Osteoblast (primary cell): ENCODE results near the gene MRPS17. TPM values are rescaled to one million over a fixed set of nuclear protein-coding genes. Genes with fewer than 3 reads are reported as not detected.

Source experiments
- DNase-seq: peaks from one replicate; pipeline ENCODE4 v3.0.0; 2011; ENCODE audit warnings: low spot score, mixed read lengths; ENCODE audit not compliant: insufficient read length; ENCODE audit errors: missing footprints
- H2AFZ ChIP-seq: 2 replicates; pipeline ENCODE4 v1.6.0; 2011; ENCODE audit warnings: mild to moderate bottlenecking, low read length
- H3K27ac ChIP-seq: 2 replicates; pipeline ENCODE4 v1.5.1; 2011; ENCODE audit warnings: mild to moderate bottlenecking, low read depth, low read length, moderate library complexity
- H3K27me3 ChIP-seq: 2 replicates; pipeline ENCODE4 v1.6.0; 2012; ENCODE audit warnings: mild to moderate bottlenecking, control low read depth, inconsistent platforms, low read length, moderate library complexity; ENCODE audit not compliant: insufficient read depth
- H3K36me3 ChIP-seq: 2 replicates; pipeline ENCODE4 v1.5.1; 2011; ENCODE audit warnings: mild to moderate bottlenecking, low read length, control low read depth, moderate library complexity; ENCODE audit not compliant: insufficient read depth
- H3K4me1 ChIP-seq: 2 replicates; pipeline ENCODE4 v1.5.1; 2011; ENCODE audit warnings: mild to moderate bottlenecking, low read length, control low read depth, moderate library complexity; ENCODE audit not compliant: insufficient read depth
- H3K4me2 ChIP-seq: 2 replicates; pipeline ENCODE4 v1.6.0; 2011; ENCODE audit warnings: mild to moderate bottlenecking, low read length; ENCODE audit not compliant: insufficient read depth
- H3K4me3 ChIP-seq: fragments of 200-600 bp; sonication (generic); 3 replicates; pipeline ENCODE4 v1.5.1; 2012; ENCODE audit warnings: mild to moderate bottlenecking, low read length, inconsistent platforms; ENCODE audit not compliant: insufficient read depth
- H3K79me2 ChIP-seq: 2 replicates; pipeline ENCODE4 v1.6.0; 2012; ENCODE audit warnings: mild to moderate bottlenecking, low read length, control low read depth, inconsistent platforms; ENCODE audit not compliant: insufficient read depth
- H3K9me3 ChIP-seq: 2 replicates; pipeline ENCODE4 v1.5.1; 2011; ENCODE audit warnings: low read depth, low read length, control low read depth
- H4K20me1 ChIP-seq: 2 replicates; pipeline ENCODE4 v1.6.0; 2012; ENCODE audit warnings: mild to moderate bottlenecking, low read length, control low read depth; ENCODE audit not compliant: insufficient read depth
- CTCF ChIP-seq: IDR thresholded peaks from 2 replicates; pipeline ENCODE4 v1.5.1; 2011; ENCODE audit warnings: mild to moderate bottlenecking, low read depth, low read length, moderate library complexity; ENCODE audit errors: extremely low read depth
- total RNA-seq: library from RNA; depleted of rRNA; stranded (reverse); fragments of >200 nt; gene quantifications from 2 replicates; pipeline ENCODE4 v1.2.3, GENCODE V29; 2012

MRPS17 gene
- total RNA-seq, 1 donor = 13.4 TPM

- Histone ChIP-seq H3K9me3 (no peaks in the 10 kb centered on the region), H3K4me2 (no peak overlapping the region), H3K79me2 (peaks cover 63% of the 10 kb centered on the region), H3K27ac (no peak overlapping the region), H2AFZ (no peak overlapping the region), H3K4me1 (peaks cover 6% of the 10 kb centered on the region), H3K36me3 (peaks cover 6% of the 10 kb centered on the region), H4K20me1 (peaks cover 12% of the 10 kb centered on the region), H3K27me3 (no peaks in the 10 kb centered on the region), H3K4me3 (no peak overlapping the region)
- DNase-seq = no peak
- no peak for TF ChIP-seq CTCF
Measured at GRCh38 chr7:55969391-55969790, 17.7 kb downstream of the MRPS17 start.

- no peak overlapping the region for H3K4me3 ChIP-seq
- H3K27me3 ChIP-seq = no peaks in the 10 kb centered on the region
- peaks cover 68% of the 10 kb centered on the region for H3K79me2 ChIP-seq
- H3K4me1 ChIP-seq = peaks cover 6% of the 10 kb centered on the region
- TF ChIP-seq CTCF = no peak
- H2AFZ ChIP-seq = no peak overlapping the region
- no peak for DNase-seq
- no peak overlapping the region for H3K4me2 ChIP-seq
- H3K9me3 ChIP-seq = no peaks in the 10 kb centered on the region
- H3K27ac ChIP-seq = no peak overlapping the region
- peaks cover 6% of the 10 kb centered on the region for H3K36me3 ChIP-seq
- peaks cover 12% of the 10 kb centered on the region for H4K20me1 ChIP-seq
Measured at GRCh38 chr7:55970561-55970960, 18.9 kb downstream of the MRPS17 start.

- Histone ChIP-seq H2AFZ (no peak overlapping the region), H3K27me3 (no peaks in the 10 kb centered on the region), H3K79me2 (peaks cover 67% of the 10 kb centered on the region), H3K9me3 (no peaks in the 10 kb centered on the region), H3K36me3 (peaks cover 6% of the 10 kb centered on the region), H3K4me1 (peaks cover 2% of the 10 kb centered on the region), H3K4me3 (no peak overlapping the region), H3K4me2 (no peak overlapping the region), H3K27ac (no peak overlapping the region), H4K20me1 (peaks cover 12% of the 10 kb centered on the region)
- no peak for TF ChIP-seq CTCF
- DNase-seq = no peak
Measured at GRCh38 chr7:55970978-55971377, 19.3 kb downstream of the MRPS17 start.

- no peaks in the 10 kb centered on the region for H3K9me3 ChIP-seq
- H3K4me3 ChIP-seq = no peak overlapping the region
- TF ChIP-seq CTCF = no peak
- peaks cover 8% of the 10 kb centered on the region for H3K36me3 ChIP-seq
- no peak for DNase-seq
- peaks cover 55% of the 10 kb centered on the region for H3K79me2 ChIP-seq
- peaks cover 7% of the 10 kb centered on the region for H4K20me1 ChIP-seq
- no peak overlapping the region for H3K27ac ChIP-seq
- H3K4me1 ChIP-seq = peaks cover 6% of the 10 kb centered on the region
- no peaks in the 10 kb centered on the region for H3K27me3 ChIP-seq
- no peak overlapping the region for H2AFZ ChIP-seq
- H3K4me2 ChIP-seq = no peak overlapping the region
Measured at GRCh38 chr7:55973747-55974250, 22.1 kb downstream of the MRPS17 start.
